Measurements from ENCODE around the gene SLC38A7.

SLC38A7 gene

DNA sequence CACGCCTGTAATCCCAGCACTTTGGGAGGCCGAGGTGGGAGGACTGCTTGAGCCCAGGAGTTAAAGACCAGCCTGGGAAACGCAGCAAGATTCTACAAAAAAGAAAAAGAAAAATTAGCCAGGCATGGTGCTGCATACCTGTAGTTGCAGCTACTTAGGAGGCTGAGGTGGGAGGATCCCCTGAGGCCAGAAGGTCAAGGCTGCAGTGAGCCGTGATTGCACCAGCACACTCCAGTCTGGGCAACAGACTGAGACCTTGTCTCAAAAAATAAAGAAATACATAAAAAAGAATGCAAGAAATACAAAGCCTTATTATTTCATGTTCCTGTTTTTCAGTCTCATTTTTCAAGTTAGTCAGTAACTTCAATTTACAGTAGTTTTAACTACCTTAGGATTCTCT, 49.1 kb downstream of the SLC38A7 start:
- DNase-seq (ENCODE audit: low read depth in 2 of 2) = no peak

GRCh38 chr16:58634265-58634802, 50.2 kb downstream of the SLC38A7 start:
- no peak for DNase-seq (ENCODE audit: low read depth in 2 of 2)

GRCh38 chr16:58629733-58630640, 54.6 kb downstream of the SLC38A7 start, which contains the start of gene CNOT1:
CNOT1 (minus strand) TSS chr16:58629826; CDS start chr16:58599337, 30,489 bp downstream.
- peak; percentile 97 for DNase-seq (ENCODE audit: low read depth in 2 of 2)

DNA sequence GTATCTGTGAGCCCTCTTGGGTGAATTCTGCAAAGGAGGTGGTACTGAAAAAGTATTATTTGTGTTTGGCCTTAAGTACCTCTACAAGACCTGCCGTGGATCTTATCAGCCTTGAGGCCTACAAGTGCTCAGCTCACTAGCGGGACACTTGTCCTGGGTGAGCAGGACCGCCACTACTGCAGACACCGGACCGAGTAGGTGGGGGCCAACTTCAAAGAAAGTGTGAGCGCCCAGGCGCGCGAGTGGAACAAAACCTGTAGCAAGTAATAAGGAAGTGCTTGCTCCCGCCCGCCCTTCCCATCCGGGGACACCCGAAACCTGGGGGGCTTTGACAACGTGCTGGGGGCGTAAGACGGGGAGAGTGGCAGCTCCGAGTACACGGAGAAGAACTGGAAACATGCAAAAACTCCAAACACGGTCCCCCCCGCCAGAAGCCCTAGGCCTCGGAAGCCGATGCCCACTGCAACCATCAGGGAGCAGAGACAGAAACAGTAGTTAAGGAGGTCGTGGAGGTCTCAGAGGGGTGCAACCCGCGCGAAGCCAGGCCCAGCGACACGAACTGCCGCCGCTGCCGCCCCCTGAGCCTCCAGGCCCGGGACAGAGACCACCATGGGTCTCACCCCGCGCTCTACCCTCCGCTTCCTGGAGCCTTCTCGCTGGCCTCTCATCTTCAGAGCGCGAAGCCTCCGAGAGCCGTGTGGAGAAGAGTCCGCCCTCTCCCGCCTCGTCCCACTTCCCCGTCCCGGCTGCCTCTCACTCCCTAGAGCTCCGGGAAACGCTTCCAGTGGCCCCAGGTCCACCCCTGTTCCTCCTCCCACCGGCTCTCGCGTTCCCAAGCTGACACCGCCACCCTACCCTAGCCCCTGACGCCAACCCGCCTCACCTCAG, 55.5 kb downstream of the SLC38A7 start:
- DNase-seq (ENCODE audit: low read depth in 2 of 2) = peak; percentile 25 to 32

- DNase-seq (ENCODE audit: low read depth in 2 of 2) = no peak
These were observed 60.4 kb downstream of the SLC38A7 start for GRCh38 chr16:58624209-58624608.

- no peak for DNase-seq (ENCODE audit: low read depth in 2 of 2)
These were observed 64.2 kb downstream of the SLC38A7 start for GRCh38 chr16:58620396-58620795.

DNA sequence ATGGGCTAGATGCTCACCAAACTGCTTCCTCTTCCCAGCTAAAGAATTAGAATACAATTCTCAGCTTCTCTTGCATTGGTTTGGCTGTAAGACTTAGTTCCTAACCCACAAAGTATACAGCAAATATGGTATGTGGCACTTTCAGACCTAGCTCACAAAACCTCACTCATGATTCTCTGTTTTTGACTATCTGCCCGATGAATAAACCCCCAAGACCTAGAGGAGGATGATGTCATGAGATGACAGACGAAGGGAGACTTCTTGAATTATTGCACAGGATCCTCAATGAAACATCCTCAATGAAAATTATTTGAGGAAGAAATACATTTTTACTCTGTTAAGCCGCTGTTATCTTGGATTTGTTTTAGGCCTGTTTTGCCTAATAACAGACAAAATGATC, 69.3 kb downstream of the SLC38A7 start:
- DNase-seq (ENCODE audit: low read depth in 2 of 2) = no peak
